ENCODE results near the gene IFNK.

The IFNK gene

GRCh38 chr9:27487927-27488326, 36.2 kb upstream of the IFNK start:
- Histone ChIP-seq H3K4me2 (ENCODE audit: low read length) (no peak overlapping the region), H3K9me3 (ENCODE audit: control insufficient read depth, low read length) (no peaks in the 10 kb centered on the region), H3K9ac (no peak overlapping the region), H2AFZ (no peak overlapping the region), H3K4me3 (ENCODE audit: low read depth, low read length) (no peak overlapping the region), H3K27ac (no peak overlapping the region), H3K79me2 (no peaks in the 10 kb centered on the region), H3K27me3 (ENCODE audit: control insufficient read depth, insufficient read depth, low read length) (no peaks in the 10 kb centered on the region), H3K4me1 (no peaks in the 10 kb centered on the region), H3K36me3 (ENCODE audit: control insufficient read depth, insufficient read depth, low read length) (no peaks in the 10 kb centered on the region)
- TF ChIP-seq, protein P1, sequence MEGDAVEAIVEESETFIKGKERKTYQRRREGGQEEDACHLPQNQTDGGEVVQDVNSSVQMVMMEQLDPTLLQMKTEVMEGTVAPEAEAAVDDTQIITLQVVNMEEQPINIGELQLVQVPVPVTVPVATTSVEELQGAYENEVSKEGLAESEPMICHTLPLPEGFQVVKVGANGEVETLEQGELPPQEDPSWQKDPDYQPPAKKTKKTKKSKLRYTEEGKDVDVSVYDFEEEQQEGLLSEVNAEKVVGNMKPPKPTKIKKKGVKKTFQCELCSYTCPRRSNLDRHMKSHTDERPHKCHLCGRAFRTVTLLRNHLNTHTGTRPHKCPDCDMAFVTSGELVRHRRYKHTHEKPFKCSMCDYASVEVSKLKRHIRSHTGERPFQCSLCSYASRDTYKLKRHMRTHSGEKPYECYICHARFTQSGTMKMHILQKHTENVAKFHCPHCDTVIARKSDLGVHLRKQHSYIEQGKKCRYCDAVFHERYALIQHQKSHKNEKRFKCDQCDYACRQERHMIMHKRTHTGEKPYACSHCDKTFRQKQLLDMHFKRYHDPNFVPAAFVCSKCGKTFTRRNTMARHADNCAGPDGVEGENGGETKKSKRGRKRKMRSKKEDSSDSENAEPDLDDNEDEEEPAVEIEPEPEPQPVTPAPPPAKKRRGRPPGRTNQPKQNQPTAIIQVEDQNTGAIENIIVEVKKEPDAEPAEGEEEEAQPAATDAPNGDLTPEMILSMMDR (IDR thresholded peaks at IDR 0.05) = no peak

DNA sequence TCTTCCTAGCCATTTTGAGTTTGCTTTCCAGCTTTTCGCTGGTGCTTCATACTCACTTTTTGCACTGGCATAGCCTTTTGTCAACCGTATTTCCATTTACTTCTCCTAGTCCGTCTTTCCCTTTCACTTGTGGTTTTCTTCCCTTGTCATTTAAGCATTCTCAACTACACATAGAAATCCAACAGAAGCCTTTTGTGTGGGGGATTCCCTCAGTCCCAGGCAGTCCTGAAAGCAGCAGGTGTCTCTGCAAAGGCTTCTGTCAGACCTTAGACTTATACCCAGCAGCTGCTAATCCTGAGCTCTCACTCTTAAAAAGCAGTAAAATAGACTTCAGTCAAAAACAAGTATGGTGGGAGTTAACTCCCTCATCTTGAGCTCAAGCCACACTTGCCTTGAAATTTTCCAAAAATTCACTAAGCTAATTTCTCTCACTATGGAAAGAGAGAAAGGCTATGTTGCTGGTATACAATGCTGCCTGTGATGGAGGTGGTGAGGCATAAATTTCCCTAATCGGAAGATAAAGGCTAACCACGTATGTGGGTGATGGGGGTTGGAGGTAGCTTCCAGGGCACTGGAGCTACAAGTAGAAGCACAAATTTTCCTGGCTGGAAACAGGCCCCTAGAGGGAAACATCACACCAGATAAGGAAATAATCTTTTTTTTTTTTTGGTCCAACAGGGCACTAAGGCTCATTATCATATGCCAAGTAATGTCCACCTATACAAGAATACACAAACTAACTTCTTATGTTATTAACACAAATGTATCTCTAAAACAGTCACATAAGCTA, 34.8 kb upstream of the IFNK start:
- Histone ChIP-seq H3K9me3 (ENCODE audit: control insufficient read depth, low read length) (no peaks in the 10 kb centered on the region), H2AFZ (no peak overlapping the region), H3K36me3 (ENCODE audit: control insufficient read depth, insufficient read depth, low read length) (no peaks in the 10 kb centered on the region), H3K79me2 (no peaks in the 10 kb centered on the region), H3K27me3 (ENCODE audit: control insufficient read depth, insufficient read depth, low read length) (no peaks in the 10 kb centered on the region), H3K4me2 (ENCODE audit: low read length) (no peak overlapping the region), H3K4me1 (no peaks in the 10 kb centered on the region), H3K27ac (no peak overlapping the region), H3K9ac (no peak overlapping the region), H3K4me3 (ENCODE audit: low read depth, low read length) (no peak overlapping the region)
- TF ChIP-seq, protein P1 (IDR thresholded peaks at IDR 0.05) = no peak

GRCh38 chr9:27491154-27491553, 32.9 kb upstream of the IFNK start:
- H3K9ac ChIP-seq = no peak overlapping the region
- no peak overlapping the region for H3K4me2 ChIP-seq (ENCODE audit: low read length)
- H3K4me1 ChIP-seq = no peaks in the 10 kb centered on the region
- H3K79me2 ChIP-seq = no peaks in the 10 kb centered on the region
- no peak overlapping the region for H2AFZ ChIP-seq
- no peak overlapping the region for H3K27ac ChIP-seq
- H3K27me3 ChIP-seq (ENCODE audit: control insufficient read depth, insufficient read depth, low read length) = no peaks in the 10 kb centered on the region
- no peak overlapping the region for H3K4me3 ChIP-seq (ENCODE audit: low read depth, low read length)
- no peaks in the 10 kb centered on the region for H3K9me3 ChIP-seq (ENCODE audit: control insufficient read depth, low read length)
- no peaks in the 10 kb centered on the region for H3K36me3 ChIP-seq (ENCODE audit: control insufficient read depth, insufficient read depth, low read length)
- TF ChIP-seq, protein P1 (IDR thresholded peaks at IDR 0.05) = no peak

- Histone ChIP-seq H3K9me3 (ENCODE audit: control insufficient read depth, low read length) (no peaks in the 10 kb centered on the region), H3K4me1 (no peaks in the 10 kb centered on the region), H3K27me3 (ENCODE audit: control insufficient read depth, insufficient read depth, low read length) (no peaks in the 10 kb centered on the region), H3K4me3 (ENCODE audit: low read depth, low read length) (no peak overlapping the region), H3K4me2 (ENCODE audit: low read length) (no peak overlapping the region), H2AFZ (no peak overlapping the region), H3K79me2 (no peaks in the 10 kb centered on the region), H3K27ac (no peak overlapping the region), H3K36me3 (ENCODE audit: control insufficient read depth, insufficient read depth, low read length) (no peaks in the 10 kb centered on the region), H3K9ac (no peak overlapping the region)
- TF ChIP-seq, protein P1 (IDR thresholded peaks at IDR 0.05) = no peak
Observed at GRCh38 chr9:27495480-27496134, 28.5 kb upstream of the IFNK start.

All from parathyroid adenoma (tissue), 2 donors.